Dermis blood vessel endothelial cell (primary cell): Measurements from ENCODE around the gene ARX. TPM values are rescaled to one million over a fixed set of nuclear protein-coding genes. Genes with fewer than 3 reads are reported as not detected.

Source experiments
- DNase-seq: peaks from one replicate; pipeline ENCODE4 v3.0.0; 2010
- total RNA-seq: library from RNA; depleted of rRNA; stranded (reverse); fragments of >200 nt; gene quantifications from 2 replicates; pipeline ENCODE4 v1.2.3, GENCODE V29; 2014

Gene ARX
- total RNA-seq, 1 donor from 2014 or later: not detected

- DNase-seq: no peak
Measured at GRCh38 chrX:24996096-24996709, 19.6 kb downstream of the ARX start.

- DNase-seq: no peak
Measured at GRCh38 chrX:24993879-24994278, 21.9 kb downstream of the ARX start.

GRCh38 chrX:24990535-24990934 lies 25.2 kb downstream of the ARX start:
- no peak for DNase-seq

- DNase-seq: no peak
Measured at GRCh38 chrX:24988314-24988713, 27.5 kb downstream of the ARX start.

- DNase-seq: no peak
Measured at GRCh38 chrX:24987731-24988130, 28.0 kb downstream of the ARX start.

- no peak for DNase-seq
Measured at GRCh38 chrX:24985120-24985519, 30.6 kb downstream of the ARX start.

- no peak for DNase-seq
Measured at GRCh38 chrX:24983931-24984330, 31.8 kb downstream of the ARX start.

GRCh38 chrX:24982306-24982965 lies 33.3 kb downstream of the ARX start:
- DNase-seq: no peak

- no peak for DNase-seq
Measured at GRCh38 chrX:24981030-24981429, 34.7 kb downstream of the ARX start.

- DNase-seq: no peak
Measured at GRCh38 chrX:24979081-24979480, 36.7 kb downstream of the ARX start.

GRCh38 chrX:24969812-24970211 lies 46.0 kb downstream of the ARX start:
- no peak for DNase-seq

- DNase-seq: no peak
Measured at GRCh38 chrX:24965372-24965771, 50.4 kb downstream of the ARX start.

- DNase-seq: no peak
Measured at GRCh38 chrX:24963823-24964222, 51.9 kb downstream of the ARX start.

GRCh38 chrX:24961809-24962208 lies 54.0 kb downstream of the ARX start:
- no peak for DNase-seq

GRCh38 chrX:24956828-24957227 lies 58.9 kb downstream of the ARX start:
- DNase-seq: no peak

- DNase-seq: no peak
Measured at GRCh38 chrX:24955372-24955930, 60.3 kb downstream of the ARX start.

- no peak for DNase-seq
Measured at GRCh38 chrX:24954732-24955131, 61.0 kb downstream of the ARX start.
